Panc1 (cell line): ENCODE data around the gene PLCH2. TPM values are rescaled to one million over a fixed set of nuclear protein-coding genes. Genes with fewer than 3 reads are reported as not detected.

Experiments
- ATAC-seq: fragments of 200-7000 bp; cut with Tn5 transposase; 2 replicates; pipeline ENCODE4 v1.9.1; 2020; ENCODE audit warnings: mild to moderate bottlenecking, moderate library complexity
- BruUV-seq: library from RNA; stranded (reverse); fragments of 400-500 nt; replicated peaks from 2 replicates; lab custom pipeline; 2021; lab: Mats Ljungman, UMichigan
- CTCF ChIA-PET: fragments of 300-600 bp; sonication (Branson Sonifier 250); formaldehyde crosslinking; loops from one replicate; lab custom pipeline; 2022; ENCODE audit warnings: antibody characterized with exemption; lab: Charles Lee
- POLR2A ChIA-PET: fragments of 300-600 bp; sonication (Branson Sonifier 250); formaldehyde crosslinking; loops from one replicate; lab custom pipeline; 2022; ENCODE audit warnings: antibody characterized with exemption; lab: Charles Lee
- DNase-seq: peaks from one replicate; pipeline ENCODE4 v3.0.0-alpha.2; 2010; ENCODE audit warnings: low read depth, low spot score
- H3K27ac ChIP-seq: 2 replicates; pipeline ENCODE4 v1.5.1; 2011; ENCODE audit warnings: mild to moderate bottlenecking, low read length, inconsistent platforms
- H3K27me3 ChIP-seq: fragments of 200-500 bp; sonication (Bioruptor generic); 2 replicates; pipeline ENCODE4 v1.6.0; 2014; ENCODE audit warnings: low read length, inconsistent platforms; ENCODE audit not compliant: control insufficient read depth, insufficient read depth
- H3K36me3 ChIP-seq: fragments of 200-500 bp; sonication (Bioruptor generic); 2 replicates; pipeline ENCODE4 v1.5.1; 2014; ENCODE audit warnings: inconsistent platforms, mild to moderate bottlenecking, low read length, moderate library complexity; ENCODE audit not compliant: control insufficient read depth, insufficient read depth
- H3K4me1 ChIP-seq: 2 replicates; pipeline ENCODE4 v1.5.1; 2011; ENCODE audit warnings: inconsistent platforms, mild to moderate bottlenecking, low read length, moderate library complexity; ENCODE audit not compliant: control insufficient read depth, insufficient read depth
- H3K4me3 ChIP-seq, 2 experiments: 2 replicates each; pipeline ENCODE4 v1.5.1; 2011 to 2012; ENCODE audit warnings: low read depth in 2 of 2, low read length in 2 of 2, mild to moderate bottlenecking in 2 of 2, inconsistent platforms in 1 of 2, moderate library complexity in 1 of 2
- H3K9me3 ChIP-seq: fragments of 200-500 bp; sonication (Bioruptor generic); 2 replicates; pipeline ENCODE4 v1.5.1; 2014; ENCODE audit warnings: low read depth, mild to moderate bottlenecking, inconsistent platforms, low read length, moderate library complexity; ENCODE audit not compliant: control insufficient read depth, insufficient read depth
- POLR2AphosphoS5 ChIP-seq: IDR thresholded peaks from 2 replicates; pipeline ENCODE4 v1.6.1; 2012; ENCODE audit warnings: mild to moderate bottlenecking, low read depth, low read length, moderate library complexity
- SIN3A ChIP-seq: IDR thresholded peaks from 2 replicates; pipeline ENCODE4 v1.6.1; 2012; ENCODE audit warnings: low read depth, mild to moderate bottlenecking, low read length, moderate library complexity, borderline replicate concordance; ENCODE audit not compliant: insufficient read depth
- TCF7L2 ChIP-seq: IDR thresholded peaks from 2 replicates; pipeline ENCODE4 v1.6.1; 2011; ENCODE audit warnings: mild to moderate bottlenecking, low read depth, low read length, inconsistent platforms
- in situ Hi-C: cut with HindIII; loops from 2 replicates; pipeline ENCODE4 v1.10.0; 2016; ENCODE audit warnings: low sequenced_read_pairs, low pct_unique_long_range_greater_than_20kb
- intact Hi-C: fragments of 100-400 bp; cut with micrococcal nuclease; formaldehyde crosslinking; loops from one replicate; pipeline ENCODE4 v1.10.0; 2022; ENCODE audit not compliant: unreplicated experiment
- total RNA-seq: library from RNA; stranded (reverse); gene quantifications from one replicate; pipeline ENCODE4 v1.2.1, GENCODE V29; 2021; ENCODE audit not compliant: unreplicated experiment
- TF ChIP-seq, protein P1 (sequence below), 2 experiments: IDR thresholded peaks; 2 replicates each; pipeline ENCODE4 v1.6.1; 2011 to 2012; ENCODE audit warnings: low read depth in 2 of 2, control low read depth in 1 of 2, low read length in 1 of 2, mild to moderate bottlenecking in 1 of 2, moderate library complexity in 1 of 2; ENCODE audit not compliant: insufficient read depth in 1 of 2
- TF ChIP-seq, protein P2 (sequence below): fragments of 450-650 bp; IDR thresholded peaks from 2 replicates; pipeline ENCODE4 v1.5.1; 2017; ENCODE audit warnings: mild to moderate bottlenecking

The PLCH2 gene
- total RNA-seq, 1 experiment from 2014 or later: 41.2 TPM

DNA sequence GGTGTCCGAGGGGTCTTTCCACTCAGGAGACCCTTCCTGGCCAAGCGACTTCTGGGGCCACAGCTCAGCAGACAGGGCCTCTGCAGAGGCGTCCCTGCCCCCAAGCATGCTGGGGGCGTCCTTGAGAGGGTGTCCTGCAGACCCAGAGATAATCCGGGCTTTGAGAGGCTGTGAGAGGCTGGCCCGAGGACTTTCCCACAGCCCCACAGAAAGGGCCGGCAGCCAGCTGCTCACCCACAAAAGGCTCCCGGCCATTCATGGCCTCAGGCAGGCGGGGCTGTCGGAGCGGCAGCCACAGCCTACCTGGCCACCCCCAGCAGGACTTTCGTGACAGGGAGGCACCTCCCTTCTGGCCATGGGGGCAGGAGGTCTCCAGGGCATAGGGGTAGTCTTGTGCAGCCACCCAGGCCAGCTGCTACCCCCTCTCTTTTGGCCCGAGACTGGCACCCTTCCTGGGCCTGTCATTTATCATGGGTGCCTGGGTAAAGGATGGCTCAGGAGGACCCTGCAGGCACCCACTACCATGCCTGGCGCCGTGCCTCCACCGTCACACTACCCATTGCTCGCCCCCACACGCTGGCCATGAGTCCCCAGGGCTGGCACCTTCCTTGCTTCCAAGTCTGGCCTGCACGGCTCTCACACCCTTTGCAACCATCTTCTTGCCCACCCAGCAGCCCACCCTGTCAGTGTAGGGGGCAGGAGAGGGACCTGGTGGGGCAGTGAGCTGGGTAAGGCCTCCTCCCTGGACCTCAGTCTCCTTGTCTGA lies 69.0 kb downstream of the PLCH2 start:
- BruUV-seq: no TSS peak
- Histone ChIP-seq H3K36me3 (no peaks in the 10 kb centered on the region), H3K9me3 (no peaks in the 10 kb centered on the region), H3K27me3 (no peaks in the 10 kb centered on the region), H3K4me1 (peaks cover 57% of the 10 kb centered on the region), H3K4me3 (no peak overlapping the region), H3K27ac (peak overlapping the region; percentile 70)
- CTCF ChIA-PET: interaction anchor here (0.6 to 1.3 kb wide), 3 partner anchors 11 to 76 kb away, joined by 3 to 8 read pairs (median 4); partner anchors contain the start of gene TNFRSF14
- POLR2A ChIA-PET: no interaction called here
- in situ Hi-C loops (no loop called here), intact Hi-C loops (loop anchor here (10.0 kb wide), 1 partner anchor 80 kb away; no protein-coding TSS in a partner anchor)
- DNase-seq (no peak), ATAC-seq (no peak)
- no peak for TF ChIP-seq TCF7L2
- no peak for TF ChIP-seq POLR2AphosphoS5
- TF ChIP-seq, protein P1, sequence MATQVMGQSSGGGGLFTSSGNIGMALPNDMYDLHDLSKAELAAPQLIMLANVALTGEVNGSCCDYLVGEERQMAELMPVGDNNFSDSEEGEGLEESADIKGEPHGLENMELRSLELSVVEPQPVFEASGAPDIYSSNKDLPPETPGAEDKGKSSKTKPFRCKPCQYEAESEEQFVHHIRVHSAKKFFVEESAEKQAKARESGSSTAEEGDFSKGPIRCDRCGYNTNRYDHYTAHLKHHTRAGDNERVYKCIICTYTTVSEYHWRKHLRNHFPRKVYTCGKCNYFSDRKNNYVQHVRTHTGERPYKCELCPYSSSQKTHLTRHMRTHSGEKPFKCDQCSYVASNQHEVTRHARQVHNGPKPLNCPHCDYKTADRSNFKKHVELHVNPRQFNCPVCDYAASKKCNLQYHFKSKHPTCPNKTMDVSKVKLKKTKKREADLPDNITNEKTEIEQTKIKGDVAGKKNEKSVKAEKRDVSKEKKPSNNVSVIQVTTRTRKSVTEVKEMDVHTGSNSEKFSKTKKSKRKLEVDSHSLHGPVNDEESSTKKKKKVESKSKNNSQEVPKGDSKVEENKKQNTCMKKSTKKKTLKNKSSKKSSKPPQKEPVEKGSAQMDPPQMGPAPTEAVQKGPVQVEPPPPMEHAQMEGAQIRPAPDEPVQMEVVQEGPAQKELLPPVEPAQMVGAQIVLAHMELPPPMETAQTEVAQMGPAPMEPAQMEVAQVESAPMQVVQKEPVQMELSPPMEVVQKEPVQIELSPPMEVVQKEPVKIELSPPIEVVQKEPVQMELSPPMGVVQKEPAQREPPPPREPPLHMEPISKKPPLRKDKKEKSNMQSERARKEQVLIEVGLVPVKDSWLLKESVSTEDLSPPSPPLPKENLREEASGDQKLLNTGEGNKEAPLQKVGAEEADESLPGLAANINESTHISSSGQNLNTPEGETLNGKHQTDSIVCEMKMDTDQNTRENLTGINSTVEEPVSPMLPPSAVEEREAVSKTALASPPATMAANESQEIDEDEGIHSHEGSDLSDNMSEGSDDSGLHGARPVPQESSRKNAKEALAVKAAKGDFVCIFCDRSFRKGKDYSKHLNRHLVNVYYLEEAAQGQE (IDR thresholded peaks at IDR 0.05; ENCODE audit: insufficient read depth in 1 of 2, low read depth in 2 of 2, low read length in 1 of 2): no peak
- TF ChIP-seq SIN3A: no peak
- TF ChIP-seq, protein P2, sequence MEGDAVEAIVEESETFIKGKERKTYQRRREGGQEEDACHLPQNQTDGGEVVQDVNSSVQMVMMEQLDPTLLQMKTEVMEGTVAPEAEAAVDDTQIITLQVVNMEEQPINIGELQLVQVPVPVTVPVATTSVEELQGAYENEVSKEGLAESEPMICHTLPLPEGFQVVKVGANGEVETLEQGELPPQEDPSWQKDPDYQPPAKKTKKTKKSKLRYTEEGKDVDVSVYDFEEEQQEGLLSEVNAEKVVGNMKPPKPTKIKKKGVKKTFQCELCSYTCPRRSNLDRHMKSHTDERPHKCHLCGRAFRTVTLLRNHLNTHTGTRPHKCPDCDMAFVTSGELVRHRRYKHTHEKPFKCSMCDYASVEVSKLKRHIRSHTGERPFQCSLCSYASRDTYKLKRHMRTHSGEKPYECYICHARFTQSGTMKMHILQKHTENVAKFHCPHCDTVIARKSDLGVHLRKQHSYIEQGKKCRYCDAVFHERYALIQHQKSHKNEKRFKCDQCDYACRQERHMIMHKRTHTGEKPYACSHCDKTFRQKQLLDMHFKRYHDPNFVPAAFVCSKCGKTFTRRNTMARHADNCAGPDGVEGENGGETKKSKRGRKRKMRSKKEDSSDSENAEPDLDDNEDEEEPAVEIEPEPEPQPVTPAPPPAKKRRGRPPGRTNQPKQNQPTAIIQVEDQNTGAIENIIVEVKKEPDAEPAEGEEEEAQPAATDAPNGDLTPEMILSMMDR: no peak

DNA sequence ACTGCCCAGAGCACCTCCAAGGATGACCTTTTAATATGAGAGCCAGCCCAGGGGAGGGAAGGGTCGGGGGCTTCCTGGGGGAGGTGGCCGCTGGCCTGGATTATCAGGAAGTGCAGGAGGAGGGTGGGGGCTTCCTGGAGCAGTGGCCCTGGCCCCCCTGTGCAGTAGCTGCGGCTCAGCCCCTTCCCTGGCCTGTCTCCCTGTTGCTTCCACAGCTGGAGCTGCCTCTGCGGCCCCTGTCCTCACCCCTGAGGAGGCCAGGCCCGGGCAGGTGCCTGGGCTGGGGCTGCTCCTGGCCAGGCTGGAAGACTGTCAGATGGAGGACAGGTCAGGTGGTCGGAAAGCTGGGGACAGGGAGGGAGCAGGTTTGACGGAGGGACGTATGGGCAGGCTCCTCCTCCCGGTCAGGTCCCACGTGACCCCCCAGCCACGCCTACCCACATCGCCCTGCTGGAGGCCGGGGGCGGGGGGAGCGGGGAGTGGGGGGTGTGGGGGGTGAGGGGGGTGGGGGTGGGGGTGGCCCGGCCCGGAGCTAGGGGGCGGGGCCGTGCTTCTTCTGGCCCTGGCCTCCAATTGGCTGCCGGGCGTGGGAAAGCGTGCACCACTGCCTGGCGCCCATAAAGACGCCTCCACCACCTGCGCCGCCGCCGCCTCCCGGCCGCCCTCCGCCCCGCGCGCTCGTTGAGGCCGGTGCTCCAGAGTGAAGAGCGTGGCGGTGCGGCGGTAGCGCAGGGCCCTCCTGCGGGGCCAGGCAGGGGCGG lies 69.8 kb downstream of the PLCH2 start:
- H3K36me3 ChIP-seq: no peaks in the 10 kb centered on the region
- ChIA-PET CTCF (no interaction called here), POLR2A (no interaction called here)
- peak overlapping the region; percentile 79 for H3K27ac ChIP-seq
- no peaks in the 10 kb centered on the region for H3K27me3 ChIP-seq
- peak; percentile 40; the same call in 1 of the 2 replicates for TF ChIP-seq SIN3A
- TF ChIP-seq, protein P1 (IDR thresholded peaks at IDR 0.05; ENCODE audit: insufficient read depth in 1 of 2, low read depth in 2 of 2, low read length in 1 of 2): peak in 1 of 2 experiments; percentile 17; a peak in 1 of 4 replicates
- no peak for TF ChIP-seq TCF7L2
- H3K4me3 ChIP-seq: peak overlapping the region; percentile 60 to 76
- intact Hi-C loops: loop anchor here (2.0 to 10.0 kb wide), 2 partner anchors 81 to 133 kb away; partner anchors contain the start of gene PEX10
- no peaks in the 10 kb centered on the region for H3K9me3 ChIP-seq
- peak; percentile 64 for ATAC-seq
- in situ Hi-C loops: no loop called here
- H3K4me1 ChIP-seq: peaks cover 57% of the 10 kb centered on the region
- no TSS peak for BruUV-seq
- DNase-seq: no peak
